HepG2 (cell line): ENCODE measurements around the gene CNFN. TPM values are rescaled to one million over a fixed set of nuclear protein-coding genes. Genes with fewer than 3 reads are reported as not detected.

ENCODE experiments used
- ATAC-seq: fragments of 200-7000 bp; cut with Tn5 transposase; 3 replicates; pipeline ENCODE4 v1.9.1; 2020; ENCODE audit warnings: mild to moderate bottlenecking, moderate library complexity
- BruUV-seq: library from RNA; stranded (reverse); fragments of 400-500 nt; replicated peaks from 2 replicates; lab custom pipeline; 2021; lab: Mats Ljungman, UMichigan
- CTCF ChIA-PET: fragments of 300-600 bp; formaldehyde crosslinking; extraction: SDS; loops from one replicate; lab custom pipeline; 2021; ENCODE audit warnings: low total read pairs, inconsistent platforms, low intra/inter-chr PET ratio; lab: Yijun Ruan, JAX
- POLR2A ChIA-PET: fragments of 350-600 bp; sonication (Branson Sonifier 250); formaldehyde crosslinking; loops from one replicate; lab custom pipeline; 2020; ENCODE audit warnings: antibody characterized with exemption, inconsistent platforms; lab: Yijun Ruan, JAX
- DNase-seq: peaks from one replicate; pipeline ENCODE4 v3.0.0-alpha.2; 2015; ENCODE audit warnings: low spot score
- FAIRE-seq: peaks from 3 replicates; lab custom pipeline; 2011; peaks lifted over from hg19 to GRCh38; lab: Jason Lieb, UNC
- H2AFZ ChIP-seq: one replicate; pipeline ENCODE4 v1.6.1; 2011; ENCODE audit warnings: low read length, inconsistent platforms
- H3K27ac ChIP-seq: fragments of 300-600 bp; 3 replicates; pipeline ENCODE4 v1.8.0; 2011; ENCODE audit warnings: mixed run types, mild to moderate bottlenecking, mixed read lengths, low read length, inconsistent platforms; ENCODE audit not compliant: insufficient read depth; ENCODE audit errors: extremely low read length
- H3K27me3 ChIP-seq, 2 experiments: fragments of 200-600 bp in 1 of 2; 2 replicates in 1 of 2; 3 replicates in 1 of 2; pipeline versions ENCODE4 v1.6.0 to v1.8.0; 2011; ENCODE audit warnings: low read length in 2 of 2, mild to moderate bottlenecking in 2 of 2, moderate library complexity in 2 of 2, inconsistent platforms in 1 of 2; ENCODE audit not compliant: insufficient read depth in 2 of 2, control insufficient read depth in 1 of 2
- H3K36me3 ChIP-seq, 2 experiments: fragments of 200-600 bp in 1 of 2; replicated peaks in 1 of 2; 2 replicates in 1 of 2; 3 replicates in 1 of 2; pipeline versions ENCODE4 v1.5.1 to v1.8.0; 2011; ENCODE audit warnings: low read length in 2 of 2, inconsistent platforms in 1 of 2; ENCODE audit not compliant: insufficient read depth in 2 of 2, control insufficient read depth in 1 of 2
- H3K4me1 ChIP-seq: 2 replicates; pipeline ENCODE4 v1.5.1; 2012; ENCODE audit warnings: low read length, inconsistent platforms; ENCODE audit not compliant: insufficient read depth
- H3K4me2 ChIP-seq: 2 replicates; pipeline ENCODE4 v1.6.0; 2011; ENCODE audit warnings: low read depth, low read length, inconsistent platforms
- H3K4me3 ChIP-seq, 3 experiments: fragments of 200-600 bp in 1 of 3; sonication (generic), shearing (Covaris generic) in 1 of 3; replicated peaks in 1 of 3; 2 replicates each; pipeline ENCODE4 v1.5.1; 2011 to 2016; ENCODE audit warnings: low read length in 3 of 3, inconsistent platforms in 2 of 3, low read depth in 2 of 3, mild to moderate bottlenecking in 2 of 3, control low read depth in 1 of 3, mixed read lengths in 1 of 3; ENCODE audit not compliant: insufficient read depth in 1 of 3
- H3K79me2 ChIP-seq: one replicate; pipeline ENCODE4 v1.6.1; 2011; ENCODE audit warnings: low read length, inconsistent platforms; ENCODE audit not compliant: insufficient read depth
- H3K9ac ChIP-seq: 2 replicates; pipeline ENCODE4 v1.6.0; 2011; ENCODE audit warnings: mild to moderate bottlenecking, low read depth, low read length, inconsistent platforms; ENCODE audit not compliant: insufficient read depth
- H3K9me3 ChIP-seq: 2 replicates; pipeline ENCODE4 v1.5.1; 2012; ENCODE audit warnings: mild to moderate bottlenecking, low read length
- H4K20me1 ChIP-seq: 2 replicates; pipeline ENCODE4 v1.6.0; 2011; ENCODE audit warnings: inconsistent platforms, mild to moderate bottlenecking, low read length, moderate library complexity; ENCODE audit not compliant: insufficient read depth
- ATM ChIP-seq: fragments of 450-650 bp; IDR thresholded peaks from 2 replicates; pipeline ENCODE4 v1.7.1; 2017; ENCODE audit warnings: mild to moderate bottlenecking, borderline replicate concordance
- FOXC1 ChIP-seq: sonication (generic); formaldehyde crosslinking; IDR thresholded peaks from 2 replicates; pipeline ENCODE4 v1.8.0; 2022; ENCODE audit warnings: mild to moderate bottlenecking, missing genetic modification reagents, borderline replicate concordance
- KDM5B ChIP-seq: sonication (generic); formaldehyde crosslinking; IDR thresholded peaks from 2 replicates; pipeline ENCODE4 v1.4.0; 2020; ENCODE audit warnings: missing genetic modification reagents, mild to moderate bottlenecking, borderline replicate concordance
- NCOR1 ChIP-seq: fragments of 200-600 bp; sonication (generic); IDR thresholded peaks from 2 replicates; pipeline ENCODE4 v1.7.0; 2017; ENCODE audit warnings: antibody characterized with exemption, low read length, borderline replicate concordance
- PPARG ChIP-seq: conservative IDR thresholded peaks from 2 replicates; pipeline ENCODE4 v1.6.1; 2016; ENCODE audit warnings: missing biosample characterization, missing genetic modification reagents
- SMC3 ChIP-seq: IDR thresholded peaks from 2 replicates; pipeline ENCODE4 v1.6.1; 2011; ENCODE audit warnings: low read length, improper control_type of control experiment
- SP2 ChIP-seq: sonication (generic); formaldehyde crosslinking; IDR thresholded peaks from 2 replicates; pipeline ENCODE4 v1.5.1; 2020; ENCODE audit warnings: mild to moderate bottlenecking, missing genetic modification reagents
- TEAD3 ChIP-seq: optimal IDR thresholded peaks from 2 replicates; pipeline ENCODE3; 2016; ENCODE audit warnings: borderline replicate concordance
- THAP11 ChIP-seq: IDR thresholded peaks from 2 replicates; pipeline ENCODE4 v1.6.1; 2016; ENCODE audit warnings: missing biosample characterization, missing genetic modification reagents
- THYN1 ChIP-seq: sonication (generic); formaldehyde crosslinking; IDR thresholded peaks from 2 replicates; pipeline ENCODE4 v1.8.1; 2023; ENCODE audit warnings: low read depth, mild to moderate bottlenecking, moderate library complexity, missing genetic modification reagents, borderline replicate concordance
- ZBTB20 ChIP-seq: sonication (generic); formaldehyde crosslinking; IDR thresholded peaks from 2 replicates; pipeline ENCODE4 v1.8.1; 2023; ENCODE audit warnings: missing genetic modification reagents, low read depth, mild to moderate bottlenecking, borderline replicate concordance
- ZNF20 ChIP-seq: sonication (generic); formaldehyde crosslinking; IDR thresholded peaks from 2 replicates; pipeline ENCODE4 v1.4.0; 2020; ENCODE audit warnings: mild to moderate bottlenecking, moderate library complexity, missing genetic modification reagents
- ZNF549 ChIP-seq: sonication (generic); formaldehyde crosslinking; IDR thresholded peaks from 2 replicates; pipeline ENCODE4 v1.5.0; 2020; ENCODE audit warnings: missing genetic modification reagents
- ZNF570 ChIP-seq: sonication (generic); formaldehyde crosslinking; IDR thresholded peaks from 2 replicates; pipeline ENCODE4 v1.4.0; 2020; ENCODE audit warnings: mild to moderate bottlenecking, missing genetic modification reagents, borderline replicate concordance
- ZNF672 ChIP-seq: sonication (generic); formaldehyde crosslinking; IDR thresholded peaks from 2 replicates; pipeline ENCODE4 v1.8.1; 2022; ENCODE audit warnings: missing genetic modification reagents
- WGBS: methylation state at CpG from one replicate; pipeline ENCODE4 v1.1.6; 2017; ENCODE audit warnings: low lambda C conversion rate; 5-methylcytosine and 5-hydroxymethylcytosine counted together
- in situ Hi-C: cut with HindIII; loops from 2 replicates; pipeline ENCODE4 v1.10.0; 2017; ENCODE audit warnings: low pct_unique_long_range_greater_than_20kb; ENCODE audit not compliant: extremely low pct_ligation_motif_present
- intact Hi-C: fragments of 100-400 bp; cut with micrococcal nuclease; formaldehyde crosslinking; loops from one replicate; pipeline ENCODE4 v1.10.0; 2022; ENCODE audit not compliant: unreplicated experiment
- polyA plus RNA-seq, 8 experiments: library from polyadenylated mRNA; depleted of rRNA in 3 of 8; stranded (reverse) in 7 of 8; unstranded in 1 of 8; fragments of >200 nt; fragmentation: Illumina TruSeq in 4 of 8; extraction: Trizol in 4 of 8; gene quantifications; 2 replicates each; pipeline versions ENCODE4 v1.2.1 to v1.2.3, GENCODE V29; 2011 to 2016; ENCODE audit warnings: low read depth in 4 of 8, missing spikeins in 1 of 8, mixed read lengths in 1 of 8; ENCODE audit not compliant: insufficient read depth in 1 of 8
- total RNA-seq, 5 experiments: library from RNA; depleted of rRNA; stranded (reverse); fragments of >200 nt; fragmentation: Illumina TruSeq; extraction: Trizol; gene quantifications; 2 replicates each; pipeline ENCODE4 v1.2.3, GENCODE V29; 2016; ENCODE audit warnings: low read depth in 1 of 5

The CNFN gene
- total and polyA plus RNA-seq, 2 of the 13 experiments (the other 11 are each of a cell fraction or from before 2014, with no cell fraction given) = 0.35 to 1.1 TPM

DNA sequence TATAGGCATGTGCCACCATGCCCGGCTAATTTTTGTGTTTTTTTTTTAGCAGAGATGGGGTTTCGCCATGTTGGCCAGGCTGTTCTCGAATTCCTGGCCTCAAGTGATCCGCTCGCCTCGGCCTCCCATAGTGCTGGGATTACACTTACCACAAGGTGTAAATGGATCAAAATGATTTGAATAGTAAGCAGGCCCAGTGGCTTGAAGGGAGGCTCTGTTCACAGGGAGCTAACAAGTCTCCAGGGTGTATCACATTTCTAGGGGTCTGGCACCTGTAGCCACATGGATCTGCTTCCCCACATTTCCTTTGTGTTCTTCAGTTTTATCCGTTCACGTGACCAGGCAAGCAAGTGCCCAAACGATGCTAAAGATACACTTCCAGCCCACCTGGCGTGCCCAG is 13.5 kb upstream of the CNFN start:
- no TSS peak for BruUV-seq
- H3K4me3 ChIP-seq = no peak overlapping the region
- ATAC-seq = no peak
- no peaks in the 10 kb centered on the region for H3K79me2 ChIP-seq
- peaks cover 9 to 47% of the 10 kb centered on the region in 2 experiments for H3K27me3 ChIP-seq
- H3K4me2 ChIP-seq = no peak overlapping the region
- H2AFZ ChIP-seq = no peak overlapping the region
- 66% methylated on average over 10 of the region's 10 CpGs for WGBS
- no peak overlapping the region for H3K9ac ChIP-seq
- H3K36me3 ChIP-seq = no peaks in the 10 kb centered on the region
- H3K4me1 ChIP-seq = peaks cover 18% of the 10 kb centered on the region
- POLR2A ChIA-PET = no interaction called here
- TF ChIP-seq ZNF672 (CRISPR knock-in tag) (no peak), PPARG (CRISPR knock-in tag) (no peak), KDM5B (CRISPR knock-in tag) (no peak), THAP11 (CRISPR knock-in tag) (no peak), ZNF20 (CRISPR knock-in tag) (no peak), TEAD3 (no peak), FOXC1 (CRISPR knock-in tag) (no peak), ATM (no peak), ZBTB20 (no peak), THYN1 (CRISPR knock-in tag) (no peak), NCOR1 (no peak), ZNF570 (CRISPR knock-in tag) (no peak), SMC3 (no peak), SP2 (CRISPR knock-in tag) (no peak), ZNF549 (no peak)
- no peak overlapping the region for H3K27ac ChIP-seq
- DNase-seq = no peak
- H3K9me3 ChIP-seq = no peaks in the 10 kb centered on the region
- intact Hi-C loops (loop anchor here (5.0 kb wide), 1 partner anchor 271 kb away; the partner anchor contains the start of gene POU2F2), in situ Hi-C loops (no loop called here)
- FAIRE-seq = no peak
- CTCF ChIA-PET = no interaction called here
- no peaks in the 10 kb centered on the region for H4K20me1 ChIP-seq
